NCI-H1436 treated with DMSO at 0.1 percent for 48 hours (cell line): Measurements from ENCODE around the gene TSPAN9.

ENCODE experiments used
- DNase-seq: peaks from one replicate; lab custom pipeline; 2025; lab: John Stamatoyannopoulos, UW

The TSPAN9 gene

DNA sequence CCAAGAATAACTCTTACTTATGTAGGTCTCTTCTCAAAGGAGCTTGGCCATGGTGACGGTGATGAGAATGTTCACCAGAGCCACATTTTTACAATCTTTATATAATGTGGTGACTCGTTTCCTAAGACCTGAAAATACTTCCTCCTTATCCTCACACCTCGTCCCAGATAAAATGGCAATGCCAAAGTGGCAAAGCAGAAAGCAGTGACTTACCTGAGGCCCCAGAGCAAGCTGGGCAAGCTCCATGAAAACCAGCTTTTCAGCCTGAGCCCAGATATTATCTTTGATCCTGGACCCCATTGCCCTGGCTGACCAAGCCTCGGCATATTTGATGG is 240.3 kb downstream of the TSPAN9 start:
- DNase-seq, result no peak

DNA sequence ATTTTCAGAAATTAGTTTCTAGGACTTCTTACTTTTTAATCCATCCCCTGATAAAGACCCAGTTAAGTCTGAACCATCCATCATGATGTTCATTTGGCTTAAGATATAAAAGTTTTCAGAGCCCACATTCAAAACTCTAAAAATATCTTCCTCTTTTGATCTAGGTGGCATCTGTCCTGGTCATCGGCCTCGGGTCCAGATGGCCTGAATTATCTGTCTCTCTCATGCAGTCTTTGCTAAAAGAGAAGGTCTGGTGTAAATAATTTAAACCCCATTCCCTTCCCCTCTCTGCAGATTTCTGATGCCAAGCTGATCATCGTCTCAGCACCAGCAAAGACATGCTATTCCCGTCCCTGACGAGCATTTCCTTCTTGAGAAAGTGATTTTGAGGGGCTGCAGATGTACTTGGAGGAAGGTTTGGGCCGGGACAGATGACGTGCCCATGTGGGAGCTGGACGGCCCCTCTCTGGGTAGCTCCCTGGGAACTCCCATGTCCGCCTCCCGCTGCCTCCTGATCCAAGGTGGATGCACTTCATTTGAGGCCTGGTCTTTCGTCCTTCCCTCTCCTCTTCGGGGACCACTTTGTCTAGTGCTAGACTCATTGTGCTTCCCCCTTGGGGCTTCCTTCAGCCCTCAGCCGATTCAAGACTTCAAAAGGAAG is 240.8 kb downstream of the TSPAN9 start:
- no peak for DNase-seq

DNA sequence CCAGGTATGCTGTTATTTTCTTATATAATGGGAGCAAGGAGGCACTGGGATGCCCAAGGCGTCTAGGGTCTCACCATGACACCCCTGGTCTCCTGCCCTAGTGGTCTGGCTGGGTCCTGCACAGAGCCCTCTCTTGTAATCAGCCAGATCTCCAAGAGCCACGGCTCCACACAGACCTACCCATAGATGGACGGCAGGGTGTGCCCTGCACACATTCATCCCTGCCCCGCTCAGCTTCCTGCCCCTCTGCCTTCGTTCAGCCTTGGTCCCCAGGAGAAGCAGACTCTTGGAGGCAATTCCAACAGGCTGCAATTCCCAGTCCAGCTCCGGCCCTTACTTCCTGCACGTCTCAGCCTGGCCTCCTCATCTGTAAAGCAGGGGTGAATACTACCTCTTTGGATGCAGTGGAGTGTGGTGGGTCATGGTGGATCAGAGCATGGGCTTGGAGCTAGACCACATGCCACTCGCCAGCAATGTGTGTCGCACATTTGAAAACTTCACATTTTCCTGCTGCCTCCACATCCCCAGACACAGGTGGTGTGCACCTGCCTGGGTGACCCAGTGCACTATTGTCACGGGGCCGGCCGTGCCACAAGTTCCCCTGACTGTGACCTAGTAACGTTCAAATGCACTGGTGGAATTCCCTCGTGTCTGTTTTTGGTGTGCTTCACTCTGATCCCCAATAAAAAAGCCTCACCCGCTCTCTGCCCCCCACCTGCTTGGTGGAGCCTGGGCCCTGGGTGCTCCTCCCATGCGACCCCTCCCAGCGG is 242.7 kb downstream of the TSPAN9 start:
- DNase-seq, result no peak

DNA sequence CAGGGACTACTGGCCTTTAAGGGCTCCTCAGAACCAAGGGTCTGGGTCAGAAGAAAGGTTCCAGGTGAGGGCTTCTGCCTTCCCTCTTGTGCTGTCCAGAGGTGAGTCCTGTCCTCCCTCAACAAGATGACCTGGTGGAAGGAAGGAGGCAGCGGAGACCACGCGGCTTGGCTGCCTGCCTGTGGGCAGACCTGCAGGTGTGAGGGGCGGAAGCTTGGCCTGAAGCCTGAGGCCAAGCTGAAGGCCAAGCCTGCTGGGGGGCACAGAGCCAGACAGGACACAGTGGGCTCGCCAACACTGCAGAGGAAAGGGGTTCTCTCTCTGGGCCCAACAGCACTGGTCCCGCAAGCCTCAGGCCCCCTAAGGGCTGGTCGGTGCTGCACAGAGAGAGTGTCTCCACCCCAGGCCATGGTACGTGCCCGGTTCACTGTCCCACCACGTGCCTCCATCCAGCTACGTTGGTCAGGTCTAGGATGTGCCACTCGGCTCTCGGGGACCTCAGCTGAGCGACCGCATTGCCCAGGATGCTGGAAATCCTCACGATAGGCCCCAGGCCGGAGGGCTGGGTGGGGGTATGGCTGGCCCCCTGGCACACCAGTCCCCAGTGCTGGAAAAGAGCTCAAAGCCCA is 243.8 kb downstream of the TSPAN9 start:
- no peak for DNase-seq

DNA sequence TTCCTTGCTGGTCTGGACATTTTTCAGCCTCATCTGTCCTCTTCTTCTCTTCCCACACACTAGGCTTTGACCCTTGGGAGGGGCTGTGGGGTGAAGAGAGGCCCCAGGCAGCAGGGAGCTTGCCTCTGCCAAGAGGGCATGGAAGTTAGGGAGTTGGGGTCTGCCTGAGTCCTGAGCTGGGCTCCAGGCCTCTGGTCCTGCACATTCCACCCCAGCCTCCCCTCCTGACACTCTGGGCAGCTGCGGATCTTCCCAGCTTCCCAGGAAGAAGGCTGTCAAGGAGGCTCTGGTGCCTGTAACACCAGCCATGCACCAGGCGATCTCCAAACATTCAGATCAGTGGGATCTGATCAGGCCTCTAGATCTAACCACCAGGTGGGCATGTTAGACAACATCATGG is 244.7 kb downstream of the TSPAN9 start:
- DNase-seq, result no peak

DNA sequence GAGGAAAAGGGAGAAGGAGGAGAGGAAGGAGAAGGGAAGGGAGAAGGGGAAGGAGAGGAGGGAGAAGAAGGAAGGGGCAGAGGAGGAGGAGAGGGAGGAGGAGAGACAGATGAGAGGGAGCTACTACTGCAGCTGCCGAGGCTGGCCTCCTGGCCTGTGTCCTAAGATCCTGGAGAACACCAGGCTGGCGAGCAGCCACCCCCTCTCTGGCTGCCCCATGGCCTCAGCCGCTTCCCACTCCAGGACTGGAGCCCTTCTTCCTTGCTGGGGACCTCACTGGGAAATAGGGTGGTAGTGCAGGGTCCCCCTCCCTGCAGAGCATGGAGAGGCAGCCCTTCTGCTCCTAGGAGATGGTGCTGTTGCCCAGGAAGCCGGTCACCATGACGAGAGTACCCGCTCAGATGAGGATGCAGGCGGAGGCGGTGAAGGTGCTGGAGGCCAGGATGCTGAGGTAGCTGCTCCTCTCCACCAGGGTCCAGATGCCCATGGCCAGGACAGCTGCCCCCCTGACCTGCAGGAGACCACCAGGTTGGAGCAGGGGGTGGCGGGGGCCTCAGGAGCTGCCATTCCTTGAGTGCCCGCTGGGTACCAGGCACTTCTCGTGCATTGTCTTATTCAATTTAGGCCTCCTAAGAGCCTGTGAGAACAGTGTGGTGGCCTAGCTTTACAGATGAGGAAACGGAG is 246.0 kb downstream of the TSPAN9 start:
- no peak for DNase-seq

DNA sequence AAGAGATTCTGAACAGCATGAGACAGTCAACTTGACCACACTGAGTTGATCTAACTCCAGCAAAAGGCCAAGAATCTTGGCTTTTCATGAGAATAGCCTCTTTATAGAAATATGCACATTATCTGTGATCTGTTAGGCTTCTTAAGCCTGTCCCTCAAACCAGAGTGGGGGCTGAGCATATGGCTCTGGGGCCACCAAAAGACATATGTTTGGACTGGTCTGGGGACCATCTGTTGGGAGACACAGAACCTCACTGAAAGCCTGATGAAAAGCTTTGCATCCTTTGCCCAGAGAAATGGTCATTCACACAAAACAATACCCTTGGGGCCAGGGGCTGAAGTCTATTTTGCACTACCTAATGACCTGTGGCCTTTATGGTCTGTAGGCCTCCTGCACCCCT is 248.6 kb downstream of the TSPAN9 start:
- no peak for DNase-seq

DNA sequence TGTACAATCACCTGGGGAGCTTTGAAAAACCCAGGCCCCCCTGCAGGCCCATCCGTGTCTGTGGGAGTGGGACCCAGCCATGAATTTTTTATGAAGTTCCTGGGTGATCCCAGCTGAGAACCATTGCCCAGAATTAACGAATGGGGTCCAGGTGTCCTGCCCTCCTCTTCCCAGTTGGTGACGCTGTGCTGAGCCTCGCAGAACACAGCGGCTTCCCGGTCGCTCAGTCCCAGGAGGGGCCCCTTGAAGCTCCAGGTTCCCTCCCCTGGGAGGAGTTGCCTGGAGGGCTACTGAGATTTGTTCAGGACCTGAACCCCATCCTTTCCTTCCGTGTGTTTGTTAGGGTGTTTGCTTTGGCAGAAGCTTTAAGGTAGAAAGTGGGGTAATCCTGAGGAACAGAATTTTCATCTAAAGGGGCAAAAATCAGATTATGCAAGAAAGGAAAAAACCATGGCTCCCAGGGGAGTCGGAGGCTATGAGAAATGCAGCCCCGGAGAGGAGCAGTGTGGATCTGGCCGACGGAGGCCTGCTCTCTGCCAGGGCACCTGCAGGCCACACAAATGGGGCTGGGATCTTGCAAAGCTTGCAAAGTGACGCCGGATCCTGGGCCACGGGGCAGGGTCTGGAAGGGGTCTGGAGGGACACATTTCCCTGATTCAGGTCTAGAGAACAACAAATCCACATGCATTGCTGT is 249.1 kb downstream of the TSPAN9 start:
- no peak for DNase-seq

DNA sequence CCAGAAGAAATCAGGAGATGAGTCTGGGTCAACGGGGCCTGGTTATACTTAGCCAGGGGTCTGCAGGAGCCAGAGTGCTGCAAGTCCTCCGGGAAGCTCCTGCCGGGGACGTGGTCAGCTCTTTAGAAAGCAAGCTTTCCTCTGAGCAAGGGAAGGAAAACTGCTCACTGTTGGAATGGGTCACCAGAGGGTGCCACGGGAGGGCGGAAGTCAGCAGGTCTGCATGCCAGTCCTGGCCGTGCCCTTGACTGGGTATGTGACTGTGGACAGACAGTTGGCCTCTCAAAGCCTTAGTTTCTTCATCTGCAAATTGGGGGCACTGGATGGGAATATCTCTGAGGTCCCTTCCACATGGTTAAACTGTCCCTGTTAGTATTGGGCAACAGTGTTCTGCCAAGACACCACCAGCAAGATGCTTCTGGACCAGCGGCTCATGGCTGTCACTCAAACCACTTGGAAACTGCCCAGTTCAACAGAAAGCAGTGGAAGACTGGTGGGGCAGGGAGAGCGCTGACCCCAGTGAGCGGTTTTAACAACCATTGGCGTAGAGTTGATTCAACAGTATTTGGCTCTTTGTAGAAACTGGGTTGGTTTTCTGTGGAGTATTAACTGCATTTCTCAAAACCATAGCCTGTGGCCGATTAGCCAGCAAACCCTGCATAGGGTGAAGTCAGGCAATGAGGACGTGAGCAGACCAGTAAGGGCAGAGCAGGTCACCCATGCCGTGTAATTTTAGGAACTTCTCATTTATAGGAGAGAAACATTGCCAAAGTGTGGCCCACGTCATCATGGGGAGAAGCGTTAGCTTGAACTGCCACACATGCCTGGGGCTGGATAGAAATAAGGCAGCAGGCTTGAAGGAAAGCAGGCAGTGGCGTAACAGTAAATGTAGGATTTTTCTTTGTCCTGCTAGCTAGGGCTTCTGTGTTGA is 249.9 kb downstream of the TSPAN9 start:
- no peak for DNase-seq

DNA sequence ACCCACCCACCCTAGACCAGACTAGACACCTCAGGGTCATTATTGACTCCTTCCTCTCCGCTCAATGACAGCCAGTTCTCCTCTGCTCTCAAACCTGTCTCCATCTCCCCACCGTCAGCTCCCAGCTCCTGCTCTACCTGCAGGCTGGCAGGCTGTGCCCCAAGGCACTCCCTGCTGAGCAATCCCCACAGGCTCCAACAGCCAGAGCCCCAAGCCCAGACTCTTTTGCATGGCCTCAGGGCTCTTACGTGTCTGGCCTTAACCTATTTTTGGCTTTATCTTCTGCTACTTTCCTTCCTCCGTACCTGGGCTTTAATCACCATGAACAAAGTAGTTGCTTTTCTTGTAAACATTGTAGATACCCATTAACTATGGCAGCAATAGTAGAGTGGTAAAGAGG is 250.9 kb downstream of the TSPAN9 start:
- no peak for DNase-seq

DNA sequence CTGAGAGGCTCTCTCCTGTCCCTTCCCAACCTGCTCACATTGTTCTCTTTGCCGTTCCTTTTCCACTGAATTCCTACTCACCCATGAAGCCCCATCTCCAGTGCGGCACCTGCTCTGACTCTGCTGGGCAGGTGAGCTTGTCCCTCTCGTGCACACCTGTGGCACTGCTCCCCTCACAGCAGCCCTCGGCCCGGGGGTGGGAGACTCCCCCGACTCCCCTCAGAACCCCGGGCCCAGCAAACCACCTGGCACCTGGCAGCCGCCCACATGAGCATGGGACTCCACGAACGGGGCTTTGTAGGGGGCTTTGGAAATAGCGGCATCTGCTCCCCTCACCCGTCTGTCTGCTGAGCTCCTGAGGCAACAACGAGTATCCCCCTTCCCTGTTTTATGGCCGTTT is 251.4 kb downstream of the TSPAN9 start:
- no peak for DNase-seq

DNA sequence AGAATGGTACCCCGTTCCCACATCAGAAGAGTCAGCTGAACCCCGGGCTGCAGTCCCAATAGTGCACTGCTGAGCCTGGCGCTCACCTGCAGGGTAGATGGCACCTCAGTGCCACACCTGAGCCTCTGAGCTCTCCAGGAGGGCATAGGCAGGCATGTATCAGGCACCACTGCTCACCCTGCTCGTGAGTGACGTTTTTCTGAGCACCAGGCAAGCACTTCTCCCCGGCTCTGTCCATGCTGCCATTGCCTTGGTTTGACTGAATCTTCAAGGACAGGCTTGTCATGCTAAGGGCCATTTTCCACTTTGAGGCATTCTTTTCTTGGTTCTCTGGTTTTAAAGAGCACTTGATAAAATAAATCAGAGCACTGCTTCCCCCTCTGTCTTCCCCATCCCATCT is 252.2 kb downstream of the TSPAN9 start:
- no peak for DNase-seq

DNA sequence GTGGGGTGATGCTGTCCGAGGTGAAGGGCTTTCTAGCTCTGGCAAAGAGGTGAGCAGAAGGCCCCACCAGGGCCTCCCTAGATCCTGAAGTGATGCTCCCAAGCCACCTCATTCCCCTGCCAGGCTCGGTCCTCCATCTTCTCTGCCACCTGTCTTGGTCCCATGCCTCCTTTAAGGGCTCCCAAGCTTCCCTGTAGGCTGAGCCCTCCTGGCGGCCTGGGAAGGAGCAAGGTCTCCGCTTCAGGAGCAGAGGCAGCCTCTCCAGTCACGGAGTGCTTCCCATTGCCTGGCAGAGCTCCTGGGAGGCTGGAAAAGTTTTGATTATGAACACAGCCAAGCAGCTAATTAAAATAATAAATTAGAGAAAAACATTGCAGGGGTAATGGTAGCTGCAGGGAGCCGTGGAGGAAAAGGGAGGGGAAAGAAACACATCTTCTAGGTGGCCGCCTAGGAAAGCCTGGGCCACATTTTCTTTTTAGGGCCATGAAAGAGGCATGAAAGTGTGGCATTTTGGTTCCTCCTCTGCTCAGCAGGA is 253.9 kb downstream of the TSPAN9 start:
- no peak for DNase-seq

DNA sequence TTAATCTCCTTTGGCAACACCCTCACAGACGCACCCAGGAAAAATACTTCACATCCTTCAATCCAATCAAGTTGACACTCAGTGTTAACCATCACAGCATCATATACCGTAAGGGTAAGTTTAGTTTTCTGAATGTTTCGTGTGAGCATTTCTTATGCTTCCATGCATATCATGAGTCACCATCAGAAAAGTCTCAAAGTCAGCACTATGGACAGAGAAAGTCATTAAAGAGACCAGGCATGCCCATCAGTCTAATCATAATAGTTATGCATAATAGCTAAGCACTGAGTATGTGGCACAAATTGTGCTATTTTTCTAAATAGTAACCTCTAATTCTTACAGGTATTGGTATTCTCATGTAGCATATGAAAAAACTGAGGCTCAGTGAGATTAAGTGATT is 255.0 kb downstream of the TSPAN9 start:
- no peak for DNase-seq

DNA sequence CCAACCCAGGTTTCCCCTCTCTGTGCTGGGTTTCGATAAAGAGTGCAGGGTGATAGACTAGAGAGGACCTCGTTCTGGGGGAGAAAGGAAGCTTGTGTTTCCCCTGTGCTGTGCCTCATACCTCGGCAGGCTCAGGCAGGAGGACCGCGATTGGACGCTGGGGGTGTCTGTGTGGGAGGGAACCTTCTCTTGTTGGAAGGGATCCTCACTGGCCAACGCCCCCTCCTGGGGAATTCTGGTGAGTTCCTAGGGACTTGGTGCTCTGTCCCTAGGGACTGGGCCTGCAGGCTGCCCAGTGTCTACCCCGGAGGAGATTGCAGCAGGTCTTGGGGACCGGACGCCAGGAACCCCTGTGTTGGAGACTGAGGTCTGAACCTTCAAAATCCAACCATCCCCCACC is 256.4 kb downstream of the TSPAN9 start:
- no peak for DNase-seq

DNA sequence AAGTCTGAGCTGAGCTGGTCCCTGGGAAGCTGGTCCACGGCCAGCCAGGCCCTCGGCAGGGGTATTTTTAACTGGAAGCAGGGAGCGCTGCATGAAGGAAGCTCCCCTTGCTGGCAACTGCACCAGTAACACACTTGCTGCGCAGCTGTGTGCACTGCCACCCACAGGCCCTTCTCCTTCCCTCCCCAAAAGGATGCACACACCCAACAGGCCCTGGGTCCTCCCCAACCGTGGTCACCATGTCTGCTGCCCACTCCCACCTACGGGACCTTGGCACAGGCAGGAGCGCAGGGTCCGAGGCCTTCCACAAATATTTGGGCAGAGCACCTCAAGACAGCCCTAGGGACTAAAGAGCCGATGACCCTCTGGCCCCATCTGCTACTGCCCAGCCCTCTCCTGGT is 256.8 kb downstream of the TSPAN9 start:
- no peak for DNase-seq

DNA sequence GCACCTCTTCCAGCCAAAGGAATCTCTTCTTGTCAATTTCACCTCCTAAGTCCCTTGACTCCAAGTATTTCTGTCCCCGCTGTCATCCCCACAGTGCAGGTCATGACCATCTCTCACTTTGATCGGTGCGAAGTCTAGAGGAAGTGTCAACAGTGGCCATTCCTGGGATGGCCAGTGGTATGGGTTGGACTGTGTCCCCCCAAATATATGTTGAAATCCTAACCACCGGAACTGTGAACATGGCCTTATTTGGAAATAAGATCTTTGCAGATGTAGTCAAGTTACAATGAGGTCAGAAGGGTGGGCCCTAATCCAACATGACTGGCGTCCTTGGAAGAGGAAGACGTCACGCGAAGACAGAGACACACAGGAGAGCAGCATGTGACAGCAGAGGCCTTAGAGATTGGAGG is 257.9 kb downstream of the TSPAN9 start:
- no peak for DNase-seq
